OCI-LY3 (cell line): ENCODE measurements around the gene PUS10.

Experiments
- CTCF ChIP-seq: fragments of 200-600, 300-600 bp; sonication (generic); IDR thresholded peaks from 2 replicates; pipeline ENCODE4 v1.5.1; 2014; ENCODE audit warnings: antibody characterized with exemption, low read length, low read depth
- EZH2phosphoT487 ChIP-seq: fragments of 200-600 bp; shearing (Covaris generic); IDR thresholded peaks from 2 replicates; pipeline ENCODE4 v1.6.1; 2018; ENCODE audit warnings: antibody characterized with exemption, mixed run types, low read depth

- TF ChIP-seq CTCF, result no peak
- TF ChIP-seq EZH2phosphoT487, result no peak
Measured at GRCh38 chr2:60961457-60961856, 56.6 kb downstream of the PUS10 start.
